H1 (cell line): ENCODE data around the gene FGF11. TPM values are rescaled to one million over a fixed set of nuclear protein-coding genes. Genes with fewer than 3 reads are reported as not detected.

Experiments used
- CREB1 ChIP-seq: IDR thresholded peaks from 2 replicates; pipeline ENCODE4 v1.6.1; 2012; ENCODE audit warnings: inconsistent platforms
- NANOG ChIP-seq: IDR thresholded peaks from 2 replicates; pipeline ENCODE4 v1.6.1; 2011; ENCODE audit warnings: low read length, low read depth, mild to moderate bottlenecking, inconsistent platforms; ENCODE audit not compliant: insufficient read depth, poor library complexity, severe bottlenecking
- polyA plus RNA-seq, 7 experiments: library from polyadenylated mRNA; depleted of rRNA in 3 of 7; stranded (reverse) in 5 of 7; unstranded in 2 of 7; fragments of >200 nt in 5 of 7; fragments of 200-250 nt in 2 of 7; gene quantifications; 1 replicate in 5 of 7; 2 replicates in 1 of 7; 4 replicates in 1 of 7; pipeline versions ENCODE4 v1.2.1 to v1.2.3, GENCODE V29; 2011 to 2013; ENCODE audit warnings: missing spikeins in 2 of 7, mixed read lengths in 2 of 7
- total RNA-seq: library from RNA; stranded (reverse); fragmentation: NEBNext Ultra II Directional; extraction: Animal tissue kit (Norgen Biotek cat#: 25700); gene quantifications from 2 replicates; pipeline ENCODE4 v1.2.1, GENCODE V29; 2021
- TF ChIP-seq, protein P1 (sequence below): IDR thresholded peaks from 2 replicates; pipeline ENCODE4 v1.6.1; 2012; ENCODE audit warnings: inconsistent platforms
- TF ChIP-seq, protein P2 (sequence below): IDR thresholded peaks from 2 replicates; pipeline ENCODE4 v1.6.1; 2012; ENCODE audit warnings: low read length, inconsistent platforms
- TF ChIP-seq, protein P3 (sequence below), 3 experiments: IDR thresholded peaks; 1 replicate in 2 of 3; 2 replicates in 1 of 3; pipeline versions ENCODE4 v1.5.1 to v1.6.1; 2011; ENCODE audit warnings: low read length in 3 of 3, mild to moderate bottlenecking in 3 of 3, inconsistent platforms in 2 of 3, low read depth in 1 of 3, moderate library complexity in 1 of 3; ENCODE audit not compliant: insufficient read depth in 1 of 3; ENCODE audit errors: control extremely low read depth in 1 of 3

Gene FGF11
- total and polyA plus RNA-seq, 2 of the 8 experiments (the other 6 are each of a cell fraction or from before 2014, with no cell fraction given): 11.8 to 26.1 TPM

DNA sequence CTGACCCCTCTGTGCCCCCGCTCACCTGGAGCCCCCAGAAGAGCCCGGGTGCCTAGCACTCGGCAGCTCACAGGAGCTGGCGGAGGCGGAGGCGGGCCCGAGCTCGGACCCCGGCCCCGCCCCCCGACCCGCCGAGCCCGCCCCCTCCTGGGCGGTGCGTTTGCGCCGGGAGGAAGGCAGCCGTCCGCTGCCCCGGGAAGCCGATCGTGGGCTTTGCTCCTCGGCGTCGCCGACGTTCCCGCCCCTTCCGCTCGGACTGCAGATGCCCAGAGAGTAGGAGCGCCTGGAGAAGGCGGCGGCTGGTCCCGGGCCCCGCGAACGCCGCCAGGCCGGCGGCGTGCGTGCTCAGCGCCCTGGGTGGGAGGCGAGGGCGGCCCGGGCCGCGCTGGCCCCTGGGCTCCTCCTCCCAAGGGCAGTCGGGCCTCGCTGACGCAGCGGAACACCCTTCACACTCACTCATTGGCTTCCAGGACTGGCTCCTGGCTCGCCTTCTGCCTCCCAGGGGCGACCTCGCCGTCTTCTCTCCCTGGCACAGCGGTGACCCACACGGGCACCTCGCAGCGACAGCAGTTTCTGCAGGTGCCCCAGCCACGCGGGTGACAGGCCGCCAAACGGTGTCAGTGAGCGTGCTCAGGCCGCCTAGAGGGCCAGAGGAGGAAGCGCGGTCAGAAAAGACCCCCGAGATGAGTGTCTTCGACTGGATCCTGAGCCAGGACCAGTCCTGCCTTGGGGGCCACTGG lies 44.7 kb upstream of the FGF11 start, which contains the start of gene PLSCR3 (continued):
- TF ChIP-seq, protein P1, sequence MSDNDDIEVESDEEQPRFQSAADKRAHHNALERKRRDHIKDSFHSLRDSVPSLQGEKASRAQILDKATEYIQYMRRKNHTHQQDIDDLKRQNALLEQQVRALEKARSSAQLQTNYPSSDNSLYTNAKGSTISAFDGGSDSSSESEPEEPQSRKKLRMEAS: peak; percentile 85
- TF ChIP-seq, protein P2, sequence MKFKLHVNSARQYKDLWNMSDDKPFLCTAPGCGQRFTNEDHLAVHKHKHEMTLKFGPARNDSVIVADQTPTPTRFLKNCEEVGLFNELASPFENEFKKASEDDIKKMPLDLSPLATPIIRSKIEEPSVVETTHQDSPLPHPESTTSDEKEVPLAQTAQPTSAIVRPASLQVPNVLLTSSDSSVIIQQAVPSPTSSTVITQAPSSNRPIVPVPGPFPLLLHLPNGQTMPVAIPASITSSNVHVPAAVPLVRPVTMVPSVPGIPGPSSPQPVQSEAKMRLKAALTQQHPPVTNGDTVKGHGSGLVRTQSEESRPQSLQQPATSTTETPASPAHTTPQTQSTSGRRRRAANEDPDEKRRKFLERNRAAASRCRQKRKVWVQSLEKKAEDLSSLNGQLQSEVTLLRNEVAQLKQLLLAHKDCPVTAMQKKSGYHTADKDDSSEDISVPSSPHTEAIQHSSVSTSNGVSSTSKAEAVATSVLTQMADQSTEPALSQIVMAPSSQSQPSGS: no peak
- TF ChIP-seq, protein P3, sequence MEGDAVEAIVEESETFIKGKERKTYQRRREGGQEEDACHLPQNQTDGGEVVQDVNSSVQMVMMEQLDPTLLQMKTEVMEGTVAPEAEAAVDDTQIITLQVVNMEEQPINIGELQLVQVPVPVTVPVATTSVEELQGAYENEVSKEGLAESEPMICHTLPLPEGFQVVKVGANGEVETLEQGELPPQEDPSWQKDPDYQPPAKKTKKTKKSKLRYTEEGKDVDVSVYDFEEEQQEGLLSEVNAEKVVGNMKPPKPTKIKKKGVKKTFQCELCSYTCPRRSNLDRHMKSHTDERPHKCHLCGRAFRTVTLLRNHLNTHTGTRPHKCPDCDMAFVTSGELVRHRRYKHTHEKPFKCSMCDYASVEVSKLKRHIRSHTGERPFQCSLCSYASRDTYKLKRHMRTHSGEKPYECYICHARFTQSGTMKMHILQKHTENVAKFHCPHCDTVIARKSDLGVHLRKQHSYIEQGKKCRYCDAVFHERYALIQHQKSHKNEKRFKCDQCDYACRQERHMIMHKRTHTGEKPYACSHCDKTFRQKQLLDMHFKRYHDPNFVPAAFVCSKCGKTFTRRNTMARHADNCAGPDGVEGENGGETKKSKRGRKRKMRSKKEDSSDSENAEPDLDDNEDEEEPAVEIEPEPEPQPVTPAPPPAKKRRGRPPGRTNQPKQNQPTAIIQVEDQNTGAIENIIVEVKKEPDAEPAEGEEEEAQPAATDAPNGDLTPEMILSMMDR (IDR thresholded peaks at IDR 0.05; ENCODE audit: control extremely low read depth in 1 of 3, insufficient read depth in 1 of 3, low read depth in 1 of 3, low read length in 3 of 3): peak; percentile 40 to 57 (median 52)
- TF ChIP-seq NANOG (no peak), CREB1 (peak; percentile 49; the same call in 1 of the 2 replicates)
- TF ChIP-seq, all 59 proteins: peak for 13
